Stomach (tissue), 4 donors: ENCODE data around the gene SHISAL1.

Experiments
- CTCF ChIP-seq, 7 experiments: fragments of 450-650 bp in 4 of 7; fragments of 200-600 bp in 3 of 7; sonication (generic) in 3 of 7; IDR thresholded peaks; one replicate each; pipeline ENCODE4 v1.5.1; 2016 to 2019; ENCODE audit warnings: antibody characterized with exemption in 7 of 7, control low read depth in 2 of 7, mild to moderate bottlenecking in 1 of 7
- EP300 ChIP-seq: sonication (generic); formaldehyde crosslinking; IDR thresholded peaks from one replicate; pipeline ENCODE4 v1.6.1; 2017; ENCODE audit warnings: antibody characterized with exemption
- POLR2A ChIP-seq, 4 donors: fragments of 450-650 bp; IDR thresholded peaks; one replicate each; pipeline ENCODE4 v1.6.1; 2016; ENCODE audit warnings: antibody characterized with exemption in 4 of 4, control low read depth in 2 of 4, mild to moderate bottlenecking in 1 of 4, moderate library complexity in 1 of 4
- POLR2AphosphoS5 ChIP-seq, 3 donors: sonication (generic); formaldehyde crosslinking; IDR thresholded peaks; one replicate each; pipeline ENCODE4 v1.6.1; 2016; ENCODE audit warnings: antibody characterized with exemption in 3 of 3

- TF ChIP-seq CTCF (IDR thresholded peaks at IDR 0.05): no peak
- no peak for TF ChIP-seq POLR2A (IDR thresholded peaks at IDR 0.05)
- TF ChIP-seq POLR2AphosphoS5 (IDR thresholded peaks at IDR 0.05): no peak
- TF ChIP-seq EP300: no peak
These were observed 44.9 kb downstream of the SHISAL1 start for GRCh38 chr22:44267856-44268255.
